HG02588 (cell line): ENCODE measurements around the gene PLGRKT.
A peak's percentile ranks its signal among the peaks of the same experiment; 100 is the strongest.
"Not testable (repeated sequence)": the region's sequence is repeated elsewhere in the genome, so short reads cannot be mapped to it uniquely, and the experiment has no call there.

Experiments
- ATAC-seq: cut with Tn5 transposase; IDR thresholded peaks from one replicate; pipeline ENCODE4 v1.9.1; 2021; ENCODE audit warnings: mild to moderate bottlenecking, moderate library complexity; ENCODE audit not compliant: unreplicated experiment

Gene PLGRKT

GRCh38 chr9:5453004-5453403 lies 15.3 kb upstream of the PLGRKT start:
- ATAC-seq: no peak

GRCh38 chr9:5452286-5452609 lies 14.5 kb upstream of the PLGRKT start:
- ATAC-seq: no peak

GRCh38 chr9:5450359-5451091 lies 12.8 kb upstream of the PLGRKT start, which contains the start of gene CD274:
TSS of gene CD274 (plus strand) at chr9:5450542. CDS start at chr9:5456114, 5,572 bp downstream.
- peak; percentile 70 for ATAC-seq

GRCh38 chr9:5449521-5450358 lies 12.0 kb upstream of the PLGRKT start:
- no peak for ATAC-seq

GRCh38 chr9:5448461-5449435 lies 11.0 kb upstream of the PLGRKT start:
- no peak for ATAC-seq

- no peak for ATAC-seq
Observed at GRCh38 chr9:5448016-5448415, 10.3 kb upstream of the PLGRKT start.

- ATAC-seq: no peak
Observed at GRCh38 chr9:5447337-5447736, 9.6 kb upstream of the PLGRKT start.

GRCh38 chr9:5446451-5447236 lies 8.9 kb upstream of the PLGRKT start:
- ATAC-seq: no peak

- no peak for ATAC-seq
Observed at GRCh38 chr9:5445886-5446285, 8.2 kb upstream of the PLGRKT start.

- ATAC-seq: not testable (repeated sequence)
Observed at GRCh38 chr9:5445096-5445495, 7.4 kb upstream of the PLGRKT start.

- no peak for ATAC-seq
Observed at GRCh38 chr9:5443850-5444249, 6.1 kb upstream of the PLGRKT start.

GRCh38 chr9:5442400-5443011 lies 4.8 kb upstream of the PLGRKT start:
- no peak for ATAC-seq

GRCh38 chr9:5441043-5441442 lies 3.3 kb upstream of the PLGRKT start:
- no peak for ATAC-seq

GRCh38 chr9:5440426-5440825 lies 2.7 kb upstream of the PLGRKT start:
- no peak for ATAC-seq

- peak; percentile 55 for ATAC-seq
Observed at GRCh38 chr9:5438301-5439162, 807 bp upstream of the PLGRKT start.

GRCh38 chr9:5436441-5436840 lies 1.3 kb downstream of the PLGRKT start:
- no peak for ATAC-seq

GRCh38 chr9:5435912-5436311 lies 1.8 kb downstream of the PLGRKT start:
- no peak for ATAC-seq

GRCh38 chr9:5433841-5434810 lies 3.6 kb downstream of the PLGRKT start:
- not testable (repeated sequence) for ATAC-seq
